IMR-90 (cell line): Measurements from ENCODE around the gene IZUMO4. TPM values are rescaled to one million over a fixed set of nuclear protein-coding genes. Genes with fewer than 3 reads are reported as not detected.

Experiments
- ATAC-seq: fragments of 200-7000 bp; cut with Tn5 transposase; 2 replicates; pipeline ENCODE4 v1.9.1; 2020; ENCODE audit warnings: low read depth, mild to moderate bottlenecking, moderate library complexity
- BruUV-seq: library from RNA; stranded (reverse); fragments of 400-500 nt; replicated peaks from 2 replicates; lab custom pipeline; 2021; lab: Mats Ljungman, UMichigan
- CTCF ChIA-PET: fragments of 300-600 bp; formaldehyde crosslinking; extraction: SDS; loops from one replicate; lab custom pipeline; 2021; ENCODE audit warnings: antibody characterized with exemption; lab: Yijun Ruan, JAX
- POLR2A ChIA-PET: fragments of 300-600 bp; sonication (Branson Sonifier 250); formaldehyde crosslinking; loops from one replicate; lab custom pipeline; 2022; ENCODE audit warnings: antibody characterized with exemption; ENCODE audit not compliant: unreplicated experiment; lab: Charles Lee
- DNase-seq: peaks from one replicate; pipeline ENCODE4 v3.0.0; 2013
- H2AFZ ChIP-seq: replicated peaks from 2 replicates; pipeline ENCODE3; 2013; ENCODE audit warnings: low read length, mild to moderate bottlenecking; ENCODE audit not compliant: poor library complexity
- H2AK5ac ChIP-seq: 2 replicates; pipeline ENCODE4 v1.6.1; 2013; ENCODE audit warnings: low read depth, low read length, inconsistent platforms
- H2AK9ac ChIP-seq: replicated peaks from 2 replicates; pipeline ENCODE3; 2013; ENCODE audit warnings: mild to moderate bottlenecking, low read depth, low read length, moderate library complexity; ENCODE audit not compliant: poor library complexity
- H2BK120ac ChIP-seq: 2 replicates; pipeline ENCODE4 v1.6.1; 2013; ENCODE audit warnings: low read depth, low read length, inconsistent platforms
- H2BK15ac ChIP-seq: 3 replicates; pipeline ENCODE4 v1.6.1; 2013; ENCODE audit warnings: low read depth, low read length, inconsistent platforms
- H2BK20ac ChIP-seq: 2 replicates; pipeline ENCODE4 v1.6.1; 2013; ENCODE audit warnings: low read depth, mild to moderate bottlenecking, inconsistent platforms, low read length, moderate library complexity
- H2BK5ac ChIP-seq: 2 replicates; pipeline ENCODE4 v1.6.1; 2013; ENCODE audit warnings: mild to moderate bottlenecking, low read depth, low read length, inconsistent platforms; ENCODE audit not compliant: poor library complexity, severe bottlenecking
- H3K14ac ChIP-seq: replicated peaks from 2 replicates; pipeline ENCODE4 v1.6.1; 2013; ENCODE audit warnings: low read depth, low read length, inconsistent platforms
- H3K18ac ChIP-seq: 2 replicates; pipeline ENCODE4 v1.6.1; 2013; ENCODE audit warnings: low read depth, low read length, control low read depth
- H3K23ac ChIP-seq: 2 replicates; pipeline ENCODE4 v1.6.1; 2013; ENCODE audit warnings: low read depth, low read length, inconsistent platforms
- H3K27ac ChIP-seq: 2 replicates; pipeline ENCODE4 v1.5.1; 2013; ENCODE audit warnings: mild to moderate bottlenecking, control low read depth, low read length; ENCODE audit not compliant: insufficient read depth
- H3K27me3 ChIP-seq: 2 replicates; pipeline ENCODE4 v1.6.1; 2013; ENCODE audit warnings: low read length; ENCODE audit not compliant: control insufficient read depth, insufficient read depth
- H3K36me3 ChIP-seq: 2 replicates; pipeline ENCODE4 v1.6.1; 2013; ENCODE audit warnings: low read length, mixed read lengths; ENCODE audit not compliant: control insufficient read depth, insufficient read depth
- H3K4ac ChIP-seq: 2 replicates; pipeline ENCODE4 v1.6.1; 2013; ENCODE audit warnings: low read depth, low read length, inconsistent platforms
- H3K4me1 ChIP-seq: 2 replicates; pipeline ENCODE4 v1.6.1; 2013; ENCODE audit warnings: low read length, mixed read lengths; ENCODE audit not compliant: control insufficient read depth, insufficient read depth
- H3K4me2 ChIP-seq: 2 replicates; pipeline ENCODE4 v1.6.1; 2013; ENCODE audit warnings: low read depth, mild to moderate bottlenecking, control low read depth, low read length, moderate library complexity
- H3K4me3 ChIP-seq: 2 replicates; pipeline ENCODE4 v1.5.1; 2013; ENCODE audit warnings: low read depth, mild to moderate bottlenecking, control low read depth, low read length, moderate library complexity; ENCODE audit not compliant: insufficient read depth
- H3K56ac ChIP-seq: 2 replicates; pipeline ENCODE4 v1.6.1; 2013; ENCODE audit warnings: low read length, inconsistent platforms; ENCODE audit not compliant: insufficient read depth; ENCODE audit errors: extremely low read depth
- H3K79me1 ChIP-seq, 2 experiments: 2 replicates each; pipeline ENCODE4 v1.6.1; 2013; ENCODE audit warnings: low read length in 2 of 2, inconsistent platforms in 1 of 2, low read depth in 1 of 2
- H3K9ac ChIP-seq: 2 replicates; pipeline ENCODE4 v1.6.1; 2013; ENCODE audit warnings: low read depth, low read length, control low read depth
- H3K9me1 ChIP-seq: 2 replicates; pipeline ENCODE4 v1.6.1; 2013; ENCODE audit warnings: low read length, inconsistent platforms; ENCODE audit not compliant: insufficient read depth
- H3K9me3 ChIP-seq: 2 replicates; pipeline ENCODE4 v1.6.1; 2013; ENCODE audit warnings: low read length; ENCODE audit not compliant: control insufficient read depth, insufficient read depth
- H4K20me1 ChIP-seq: 2 replicates; pipeline ENCODE4 v1.6.1; 2013; ENCODE audit warnings: low read length, inconsistent platforms; ENCODE audit not compliant: insufficient read depth
- H4K5ac ChIP-seq: 2 replicates; pipeline ENCODE4 v1.6.1; 2013; ENCODE audit warnings: mild to moderate bottlenecking, low read depth, low read length, control low read depth
- H4K8ac ChIP-seq, 2 experiments: 2 replicates each; pipeline ENCODE4 v1.6.1; 2013; ENCODE audit warnings: low read depth in 2 of 2, low read length in 2 of 2, control low read depth in 1 of 2, inconsistent platforms in 1 of 2
- H4K91ac ChIP-seq: 2 replicates; pipeline ENCODE4 v1.6.1; 2013; ENCODE audit warnings: low read depth, low read length, inconsistent platforms; ENCODE audit not compliant: insufficient read depth
- BHLHE40 ChIP-seq: fragments of 150-350 bp; IDR thresholded peaks from 2 replicates; pipeline ENCODE4 v1.6.1; 2016; ENCODE audit warnings: mild to moderate bottlenecking, low read depth, low read length
- CEBPB ChIP-seq: IDR thresholded peaks from 2 replicates; pipeline ENCODE4 v1.6.1; 2012; ENCODE audit warnings: low read depth, low read length, improper control_type of control experiment
- CHD1 ChIP-seq: IDR thresholded peaks from 2 replicates; pipeline ENCODE4 v1.6.1; 2012; ENCODE audit warnings: low read depth, low read length, improper control_type of control experiment
- FOS ChIP-seq: fragments of 150-350 bp; IDR thresholded peaks from 2 replicates; pipeline ENCODE4 v1.6.1; 2016; ENCODE audit warnings: low read depth, low read length
- MAFK ChIP-seq: IDR thresholded peaks from 2 replicates; pipeline ENCODE4 v1.6.1; 2012; ENCODE audit warnings: low read depth, low read length, improper control_type of control experiment
- MAZ ChIP-seq: IDR thresholded peaks from 2 replicates; pipeline ENCODE4 v1.6.1; 2012; ENCODE audit warnings: low read depth, mild to moderate bottlenecking, low read length, improper control_type of control experiment, moderate library complexity, borderline replicate concordance
- MXI1 ChIP-seq: IDR thresholded peaks from 2 replicates; pipeline ENCODE4 v1.6.1; 2012; ENCODE audit warnings: low read depth, mild to moderate bottlenecking, low read length, moderate library complexity, borderline replicate concordance
- NFE2L2 ChIP-seq: fragments of 150-350 bp; IDR thresholded peaks from 2 replicates; pipeline ENCODE4 v1.6.1; 2016; ENCODE audit warnings: low read depth, mild to moderate bottlenecking, low read length
- POLR2A ChIP-seq: IDR thresholded peaks from 2 replicates; pipeline ENCODE4 v1.6.1; 2012; ENCODE audit warnings: mild to moderate bottlenecking, low read depth, low read length
- RAD21 ChIP-seq: IDR thresholded peaks from 2 replicates; pipeline ENCODE4 v1.6.1; 2012; ENCODE audit warnings: low read length, improper control_type of control experiment
- RFX5 ChIP-seq: IDR thresholded peaks from 2 replicates; pipeline ENCODE4 v1.8.0; 2012; ENCODE audit warnings: low read depth, mild to moderate bottlenecking, low read length, moderate library complexity
- SMC3 ChIP-seq: fragments of 150-350 bp; IDR thresholded peaks from 2 replicates; pipeline ENCODE4 v1.6.1; 2016; ENCODE audit warnings: low read depth, mild to moderate bottlenecking, antibody characterized with exemption, low read length, moderate library complexity
- whole genome bisulfite sequencing, 2 experiments: methylation state at CpG; one replicate each; pipeline versions ENCODE4 v1.1.5 to v1.1.7; 2013; ENCODE audit warnings: missing lambda C conversion rate in 2 of 2; ENCODE audit not compliant: insufficient read length in 1 of 2; ENCODE audit errors: extremely low coverage in 2 of 2; 5-methylcytosine and 5-hydroxymethylcytosine counted together
- dilution Hi-C: fragments of 300-500 bp; cut with HindIII; formaldehyde crosslinking; loops from one replicate; pipeline ENCODE4 v1.14.3; 2018; ENCODE audit warnings: low sequenced_read_pairs; ENCODE audit not compliant: unreplicated experiment
- in situ Hi-C: fragments of 300-500 bp; cut with MboI; formaldehyde crosslinking; loops from 3 replicates; pipeline ENCODE4 v1.14.3; 2019; ENCODE audit warnings: low sequenced_read_pairs, inconsistent platforms, mixed read lengths
- intact Hi-C: fragments of 100-400 bp; cut with micrococcal nuclease; formaldehyde crosslinking; loops from 2 replicates; pipeline ENCODE4 v1.10.0; 2022
- polyA plus RNA-seq, 3 experiments: library from polyadenylated mRNA; depleted of rRNA; stranded (reverse); fragments of >200 nt; gene quantifications; 2 replicates each; pipeline ENCODE4 v1.2.3, GENCODE V29; 2012; ENCODE audit warnings: low replicate concordance in 1 of 3
- total RNA-seq: library from RNA; depleted of rRNA; stranded (reverse); fragments of >200 nt; gene quantifications from 2 replicates; pipeline ENCODE4 v1.2.3, GENCODE V29; 2012
- TF ChIP-seq, protein P1 (sequence below): conservative IDR thresholded peaks from 2 replicates; pipeline ENCODE4 v1.5.1; 2012; ENCODE audit warnings: mild to moderate bottlenecking, low read depth, low read length, improper control_type of control experiment
- TF ChIP-seq, protein P2 (sequence below): fragments of 150-350 bp; IDR thresholded peaks from 2 replicates; pipeline ENCODE4 v1.6.1; 2016; ENCODE audit warnings: low read depth, mild to moderate bottlenecking, low read length, moderate library complexity, borderline replicate concordance
- TF ChIP-seq, protein P3 (sequence below): fragments of 150-350 bp; IDR thresholded peaks from 2 replicates; pipeline ENCODE4 v1.6.1; 2017; ENCODE audit warnings: mild to moderate bottlenecking, antibody characterized with exemption, low read length, low read depth

Gene IZUMO4
- total and polyA plus RNA-seq, 2 of the 4 experiments (the other 2 are of a cell fraction) = 0.72 to 2.8 TPM

DNA sequence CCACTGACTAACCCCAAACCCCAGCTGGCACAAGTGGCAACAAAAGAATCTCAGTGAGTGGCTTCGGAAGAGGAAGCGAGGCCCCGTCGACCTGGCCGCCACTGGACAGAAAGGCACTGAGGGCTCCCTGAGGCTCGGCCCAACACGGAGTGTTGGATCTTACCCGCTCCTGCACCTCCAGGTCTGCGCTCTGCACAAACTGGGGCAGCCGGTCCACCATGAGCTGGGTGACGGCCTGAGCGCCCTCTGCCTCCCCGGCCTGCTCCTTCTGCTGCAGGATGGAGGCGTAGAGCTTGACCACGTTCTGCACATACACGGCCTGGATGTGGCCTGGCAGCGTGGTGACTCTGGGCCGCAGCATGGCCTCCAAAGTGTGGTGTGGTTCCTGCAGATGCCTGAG is 21.7 kb downstream of the IZUMO4 start:
- 98% methylated on average over 12 of the region's 18 CpGs; no CpG with 5 or more reads in 1 of the 2 experiments for WGBS, 2 experiments
- DNase-seq (no peak), ATAC-seq (no peak)
- in situ Hi-C loops (no loop called here), dilution Hi-C loops (no loop called here), intact Hi-C loops (no loop called here)
- peaks cover 7 to 36% of the 10 kb centered on the region in 2 experiments for H3K79me1 ChIP-seq
- H3K9me3 ChIP-seq = no peaks in the 10 kb centered on the region
- H3K23ac ChIP-seq = no peak overlapping the region
- no peak overlapping the region for H2BK20ac ChIP-seq
- no peak for TF ChIP-seq MXI1
- TF ChIP-seq NFE2L2 = no peak
- no peak for TF ChIP-seq MAFK
- TF ChIP-seq RAD21 = no peak
- no peak for TF ChIP-seq CEBPB
- no peak for TF ChIP-seq RFX5
- TF ChIP-seq, protein P1, sequence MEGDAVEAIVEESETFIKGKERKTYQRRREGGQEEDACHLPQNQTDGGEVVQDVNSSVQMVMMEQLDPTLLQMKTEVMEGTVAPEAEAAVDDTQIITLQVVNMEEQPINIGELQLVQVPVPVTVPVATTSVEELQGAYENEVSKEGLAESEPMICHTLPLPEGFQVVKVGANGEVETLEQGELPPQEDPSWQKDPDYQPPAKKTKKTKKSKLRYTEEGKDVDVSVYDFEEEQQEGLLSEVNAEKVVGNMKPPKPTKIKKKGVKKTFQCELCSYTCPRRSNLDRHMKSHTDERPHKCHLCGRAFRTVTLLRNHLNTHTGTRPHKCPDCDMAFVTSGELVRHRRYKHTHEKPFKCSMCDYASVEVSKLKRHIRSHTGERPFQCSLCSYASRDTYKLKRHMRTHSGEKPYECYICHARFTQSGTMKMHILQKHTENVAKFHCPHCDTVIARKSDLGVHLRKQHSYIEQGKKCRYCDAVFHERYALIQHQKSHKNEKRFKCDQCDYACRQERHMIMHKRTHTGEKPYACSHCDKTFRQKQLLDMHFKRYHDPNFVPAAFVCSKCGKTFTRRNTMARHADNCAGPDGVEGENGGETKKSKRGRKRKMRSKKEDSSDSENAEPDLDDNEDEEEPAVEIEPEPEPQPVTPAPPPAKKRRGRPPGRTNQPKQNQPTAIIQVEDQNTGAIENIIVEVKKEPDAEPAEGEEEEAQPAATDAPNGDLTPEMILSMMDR = no peak
- no peak for TF ChIP-seq BHLHE40
- TF ChIP-seq CHD1 = no peak
- no peak for TF ChIP-seq MAZ
- TF ChIP-seq, protein P2, sequence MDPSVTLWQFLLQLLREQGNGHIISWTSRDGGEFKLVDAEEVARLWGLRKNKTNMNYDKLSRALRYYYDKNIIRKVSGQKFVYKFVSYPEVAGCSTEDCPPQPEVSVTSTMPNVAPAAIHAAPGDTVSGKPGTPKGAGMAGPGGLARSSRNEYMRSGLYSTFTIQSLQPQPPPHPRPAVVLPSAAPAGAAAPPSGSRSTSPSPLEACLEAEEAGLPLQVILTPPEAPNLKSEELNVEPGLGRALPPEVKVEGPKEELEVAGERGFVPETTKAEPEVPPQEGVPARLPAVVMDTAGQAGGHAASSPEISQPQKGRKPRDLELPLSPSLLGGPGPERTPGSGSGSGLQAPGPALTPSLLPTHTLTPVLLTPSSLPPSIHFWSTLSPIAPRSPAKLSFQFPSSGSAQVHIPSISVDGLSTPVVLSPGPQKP = no peak
- TF ChIP-seq POLR2A = no peak
- no peak for TF ChIP-seq FOS
- TF ChIP-seq, protein P3, sequence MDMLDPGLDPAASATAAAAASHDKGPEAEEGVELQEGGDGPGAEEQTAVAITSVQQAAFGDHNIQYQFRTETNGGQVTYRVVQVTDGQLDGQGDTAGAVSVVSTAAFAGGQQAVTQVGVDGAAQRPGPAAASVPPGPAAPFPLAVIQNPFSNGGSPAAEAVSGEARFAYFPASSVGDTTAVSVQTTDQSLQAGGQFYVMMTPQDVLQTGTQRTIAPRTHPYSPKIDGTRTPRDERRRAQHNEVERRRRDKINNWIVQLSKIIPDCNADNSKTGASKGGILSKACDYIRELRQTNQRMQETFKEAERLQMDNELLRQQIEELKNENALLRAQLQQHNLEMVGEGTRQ = no peak
- no peak for TF ChIP-seq SMC3
- H3K18ac ChIP-seq = no peak overlapping the region
- no peak overlapping the region for H3K56ac ChIP-seq
- H2AK5ac ChIP-seq = no peak overlapping the region
- H2BK5ac ChIP-seq = no peak overlapping the region
- no peak overlapping the region for H4K8ac ChIP-seq
- no peak overlapping the region for H3K4me3 ChIP-seq
- H3K27me3 ChIP-seq = no peaks in the 10 kb centered on the region
- H4K20me1 ChIP-seq = peaks cover 35% of the 10 kb centered on the region
- H3K14ac ChIP-seq = no peak overlapping the region
- H4K91ac ChIP-seq = no peak overlapping the region
- ChIA-PET POLR2A (no interaction called here), CTCF (no interaction called here)
- no peak overlapping the region for H3K9ac ChIP-seq
- no peak overlapping the region for H4K5ac ChIP-seq
- no peak overlapping the region for H2AK9ac ChIP-seq
- no peak overlapping the region for H2BK120ac ChIP-seq
- no peaks in the 10 kb centered on the region for H3K4me1 ChIP-seq
- H2BK15ac ChIP-seq = no peak overlapping the region
- H3K4ac ChIP-seq = no peak overlapping the region
- peaks cover 92% of the 10 kb centered on the region for H3K36me3 ChIP-seq
- H2AFZ ChIP-seq = no peak overlapping the region
- H3K4me2 ChIP-seq = no peak overlapping the region
- H3K9me1 ChIP-seq = no peaks in the 10 kb centered on the region
- BruUV-seq = no TSS peak
- H3K27ac ChIP-seq = no peak overlapping the region
